Natural killer cell treated with Interleukin-12 subunit alpha and Interleukin-12 subunit beta and Interleukin-15 and Interleukin-18, amount 100 ng/mL, for 72 hours (primary cell): ENCODE measurements around the gene RPGRIP1. TPM values are rescaled to one million over a fixed set of nuclear protein-coding genes. Genes with fewer than 3 reads are reported as not detected.

Source experiments
- ATAC-seq, 2 donors: fragments of 150-1000 bp; cut with Tn5 transposase in 1 of 2; sonication (Bioruptor Pico), chemical (Tn5 transposase) in 1 of 2; 2 replicates each; pipeline ENCODE4 v1.10.0; 2021
- DNase-seq: peaks from one replicate; pipeline ENCODE4 v3.0.0; 2022; ENCODE audit warnings: low spot score
- H3K27ac Mint-ChIP-seq, 2 donors: 1 replicate in 1 of 2; 2 replicates in 1 of 2; pipeline ENCODE4 v1.8.0; 2022; ENCODE audit warnings: mixed read lengths in 2 of 2, mild to moderate bottlenecking in 1 of 2, moderate library complexity in 1 of 2
- H3K27me3 Mint-ChIP-seq, 2 donors: 1 replicate in 1 of 2; 2 replicates in 1 of 2; pipeline ENCODE4 v1.8.0; 2022; ENCODE audit warnings: mixed read lengths in 2 of 2
- H3K36me3 Mint-ChIP-seq: one replicate; pipeline ENCODE4 v1.8.0; 2022; ENCODE audit warnings: mixed read lengths
- H3K4me1 Mint-ChIP-seq, 2 donors: 1 replicate in 1 of 2; 2 replicates in 1 of 2; pipeline ENCODE4 v1.8.0; 2022; ENCODE audit warnings: low read depth in 2 of 2, mixed read lengths in 2 of 2, mild to moderate bottlenecking in 1 of 2
- H3K4me3 Mint-ChIP-seq: one replicate; pipeline ENCODE4 v1.8.0; 2022; ENCODE audit warnings: mixed read lengths
- H3K9me3 Mint-ChIP-seq: 2 replicates; pipeline ENCODE4 v1.8.0; 2022; ENCODE audit warnings: mixed read lengths
- total RNA-seq, 2 donors: library from RNA; stranded (reverse); gene quantifications; one replicate each; pipeline ENCODE4 v1.2.3, GENCODE V29; 2022

The RPGRIP1 gene
- total RNA-seq, 2 donors from 2014 or later: 0.17 TPM; not detected in 1

DNA sequence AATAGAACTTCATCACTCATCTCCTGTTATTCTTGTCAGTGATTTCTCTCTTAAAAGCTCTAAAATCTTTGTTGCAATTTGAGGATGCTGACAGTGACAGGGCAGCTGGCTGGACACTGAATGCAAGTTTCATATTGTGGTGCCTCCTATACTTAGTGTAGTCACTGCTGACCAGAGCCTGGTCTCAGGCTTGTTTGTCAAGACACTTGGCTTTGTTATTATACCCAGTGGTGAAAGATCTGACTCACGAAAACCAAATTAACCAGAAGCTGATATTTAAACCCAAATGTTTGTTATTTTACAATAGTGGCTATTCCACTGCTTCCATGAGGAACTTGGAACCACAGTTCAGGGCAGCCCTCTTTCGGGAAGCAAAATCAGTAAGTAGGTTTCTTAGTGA is 42.8 kb downstream of the RPGRIP1 start:
- Mint-ChIP-seq H3K4me1 (peaks cover 3 to 7% of the 10 kb centered on the region in 2 donors), H3K4me3 (no peak overlapping the region), H3K27me3 (peaks cover 9 to 22% of the 10 kb centered on the region in 2 donors), H3K27ac (no peak overlapping the region), H3K9me3 (no peaks in the 10 kb centered on the region), H3K36me3 (no peaks in the 10 kb centered on the region)
- no peak for DNase-seq
- ATAC-seq: no peak

DNA sequence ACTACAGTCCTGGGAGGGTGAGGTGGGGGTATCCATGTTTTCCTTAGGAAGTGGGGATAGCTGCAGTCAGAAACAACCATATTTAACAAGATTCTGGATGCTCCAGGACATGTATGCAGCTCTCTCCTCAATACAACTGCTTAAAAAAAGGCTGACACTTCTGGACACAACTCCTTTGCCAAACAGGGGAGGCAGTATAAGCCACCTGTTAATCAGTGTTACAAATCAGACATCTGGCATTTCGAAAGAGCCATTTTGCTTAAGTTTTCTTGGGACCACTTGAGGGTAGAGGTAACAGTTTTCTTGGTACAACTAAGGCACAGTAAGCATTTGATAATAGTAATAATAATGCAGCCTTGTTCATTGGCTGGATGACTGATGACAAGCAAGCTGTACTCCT is 47.1 kb downstream of the RPGRIP1 start:
- ATAC-seq: no peak
- H3K4me1 Mint-ChIP-seq: no peaks in the 10 kb centered on the region

More for the DNA sequence above, 47.1 kb downstream of the RPGRIP1 start:
- H3K27me3 Mint-ChIP-seq: peaks cover 5 to 15% of the 10 kb centered on the region in 2 donors
- no peaks in the 10 kb centered on the region for H3K9me3 Mint-ChIP-seq
- no peak overlapping the region for H3K4me3 Mint-ChIP-seq
- no peak overlapping the region for H3K27ac Mint-ChIP-seq
- no peaks in the 10 kb centered on the region for H3K36me3 Mint-ChIP-seq
- no peak for DNase-seq

Other genes starting within 250 kb of the RPGRIP1 start
- not detected for gene TPPP2, start 249.9 kb upstream of the RPGRIP1 start, total RNA-seq
- not detected for gene RNASE13, start 245.3 kb upstream of the RPGRIP1 start, total RNA-seq
- not detected for gene RNASE7, start 237.7 kb upstream of the RPGRIP1 start, total RNA-seq
- not detected for gene RNASE8, start 222.3 kb upstream of the RPGRIP1 start, total RNA-seq
- under 1 TPM; 0.36 to 0.75 TPM for gene ARHGEF40, start 209.8 kb upstream of the RPGRIP1 start, total RNA-seq
- 1 to 10 TPM; 4.5 to 9.5 TPM for gene ZNF219, start 181.4 kb upstream of the RPGRIP1 start, total RNA-seq
- not detected for gene TMEM253, start 179.0 kb upstream of the RPGRIP1 start, total RNA-seq
- not detected for gene OR5AU1, start 124.0 kb upstream of the RPGRIP1 start, total RNA-seq
- gene HNRNPC, start 10.6 kb upstream of the RPGRIP1 start, total RNA-seq: 100 to 1,000 TPM; 834 to 917 TPM
- 100 to 1,000 TPM; 105 to 132 TPM for gene SUPT16H, start 103.9 kb downstream of the RPGRIP1 start, total RNA-seq
- gene CHD8, start 176.0 kb downstream of the RPGRIP1 start, total RNA-seq: 100 to 1,000 TPM; 118 to 147 TPM
- gene RAB2B, start 196.9 kb downstream of the RPGRIP1 start, total RNA-seq: 10 to 100 TPM; 25.9 to 51.2 TPM
- gene TOX4, start 197.1 kb downstream of the RPGRIP1 start, total RNA-seq: 100 to 1,000 TPM in 1 of 2 donors, 10 to 100 TPM in 1; 92.0 to 105 TPM
- gene METTL3, start 231.3 kb downstream of the RPGRIP1 start, total RNA-seq: 10 to 100 TPM; 66.8 to 91.4 TPM
- under 1 TPM; 0.31 to 0.45 TPM for gene SALL2, start 246.3 kb downstream of the RPGRIP1 start, total RNA-seq